Chondrocyte (in vitro differentiated cells): Measurements from ENCODE around the gene SLC4A1AP. TPM values are rescaled to one million over a fixed set of nuclear protein-coding genes. Genes with fewer than 3 reads are reported as not detected.

Source experiments
- DNase-seq: peaks from one replicate; pipeline ENCODE4 v3.0.0; 2021; ENCODE audit warnings: mixed read lengths, low spot score
- H3K27ac Mint-ChIP-seq: one replicate; pipeline ENCODE4 v1.8.0; 2021; ENCODE audit warnings: mild to moderate bottlenecking, moderate library complexity, mixed read lengths; ENCODE audit not compliant: unreplicated experiment
- H3K27me3 Mint-ChIP-seq: 2 replicates; pipeline ENCODE4 v1.8.0; 2021; ENCODE audit warnings: low read depth, mixed read lengths
- H3K36me3 Mint-ChIP-seq: 2 replicates; pipeline ENCODE4 v1.8.0; 2021; ENCODE audit warnings: low read depth, mixed read lengths
- H3K4me1 Mint-ChIP-seq: 2 replicates; pipeline ENCODE4 v1.8.0; 2021; ENCODE audit warnings: low read depth, mild to moderate bottlenecking, mixed read lengths
- H3K4me3 Mint-ChIP-seq: one replicate; pipeline ENCODE4 v1.8.0; 2021; ENCODE audit warnings: mild to moderate bottlenecking, moderate library complexity, mixed read lengths; ENCODE audit not compliant: unreplicated experiment
- H3K9me3 Mint-ChIP-seq: 2 replicates; pipeline ENCODE4 v1.8.0; 2021; ENCODE audit warnings: low read depth, mixed read lengths
- long read RNA-seq: library from polyadenylated mRNA; stranded (forward); transcript quantifications from one replicate; pipeline ENCODE4 v2.0.0, GENCODE V29; 2021
- total RNA-seq: library from RNA; stranded (reverse); gene quantifications from 3 replicates; pipeline ENCODE4 v1.2.1, GENCODE V29; 2021
- TF ChIP-seq, protein P1 (sequence below): fragments of 200-600 bp; sonication (generic); IDR thresholded peaks from 2 replicates; pipeline ENCODE4 v1.5.0; 2021; ENCODE audit warnings: antibody characterized with exemption, mild to moderate bottlenecking, moderate library complexity

Gene SLC4A1AP, protein sequence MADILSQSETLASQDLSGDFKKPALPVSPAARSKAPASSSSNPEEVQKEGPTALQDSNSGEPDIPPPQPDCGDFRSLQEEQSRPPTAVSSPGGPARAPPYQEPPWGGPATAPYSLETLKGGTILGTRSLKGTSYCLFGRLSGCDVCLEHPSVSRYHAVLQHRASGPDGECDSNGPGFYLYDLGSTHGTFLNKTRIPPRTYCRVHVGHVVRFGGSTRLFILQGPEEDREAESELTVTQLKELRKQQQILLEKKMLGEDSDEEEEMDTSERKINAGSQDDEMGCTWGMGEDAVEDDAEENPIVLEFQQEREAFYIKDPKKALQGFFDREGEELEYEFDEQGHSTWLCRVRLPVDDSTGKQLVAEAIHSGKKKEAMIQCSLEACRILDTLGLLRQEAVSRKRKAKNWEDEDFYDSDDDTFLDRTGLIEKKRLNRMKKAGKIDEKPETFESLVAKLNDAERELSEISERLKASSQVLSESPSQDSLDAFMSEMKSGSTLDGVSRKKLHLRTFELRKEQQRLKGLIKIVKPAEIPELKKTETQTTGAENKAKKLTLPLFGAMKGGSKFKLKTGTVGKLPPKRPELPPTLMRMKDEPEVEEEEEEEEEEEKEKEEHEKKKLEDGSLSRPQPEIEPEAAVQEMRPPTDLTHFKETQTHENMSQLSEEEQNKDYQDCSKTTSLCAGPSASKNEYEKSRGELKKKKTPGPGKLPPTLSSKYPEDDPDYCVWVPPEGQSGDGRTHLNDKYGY
- total RNA-seq, result 16.4 to 24.3 TPM (median 18.8 TPM) in 3 replicates
- long read RNA-seq, transcript SLC4A1AP-201 (14 exons, 2,959 nt), result major isoform, 48 of 51 reads
- long read RNA-seq, partial matches to known transcripts, result 0 of 51 reads
- long read RNA-seq, other reads (novel, unspliced or antisense), result 3 of 51 reads

DNA sequence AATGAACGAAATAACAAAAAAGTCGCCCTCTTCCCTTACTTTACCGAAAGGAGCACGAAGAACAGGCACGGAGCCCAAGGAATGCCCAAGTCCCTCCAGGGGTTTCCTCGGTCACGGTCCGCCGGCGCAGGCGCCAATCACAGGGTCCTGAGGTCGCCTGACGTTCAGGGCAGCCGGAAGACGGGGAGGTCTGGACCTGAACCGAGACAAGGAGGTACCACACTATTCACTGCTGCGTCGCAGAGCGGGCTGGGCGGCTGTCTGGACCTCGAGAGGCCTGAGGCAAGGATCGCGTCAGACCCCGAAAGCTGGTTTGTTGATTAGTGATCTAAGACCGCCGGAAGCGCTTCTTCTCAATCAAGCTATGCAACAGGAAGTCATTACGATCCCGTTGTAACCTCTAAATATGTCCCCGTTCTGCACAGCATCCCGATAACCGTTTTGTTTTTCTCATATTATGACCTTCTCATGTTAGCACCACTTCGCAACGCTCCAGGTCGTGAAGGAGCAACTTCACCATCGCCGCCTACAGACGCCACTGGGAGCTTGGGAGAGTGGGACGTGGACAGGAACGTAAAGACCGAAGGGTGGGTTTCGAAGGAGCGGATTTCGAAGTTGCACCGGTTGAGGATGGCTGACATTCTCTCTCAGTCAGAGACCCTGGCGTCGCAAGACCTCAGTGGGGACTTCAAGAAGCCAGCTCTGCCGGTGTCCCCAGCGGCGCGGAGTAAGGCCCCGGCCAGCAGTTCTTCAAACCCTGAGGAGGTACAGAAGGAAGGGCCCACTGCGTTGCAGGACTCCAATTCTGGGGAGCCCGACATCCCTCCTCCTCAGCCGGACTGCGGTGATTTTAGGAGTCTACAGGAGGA, at the start of gene SLC4A1AP, which contains the start of gene SUPT7L:
Gene SLC4A1AP, plus strand, starts transcription at position 605 of the 869 bp plus-strand sequence. Its CDS starts 26 bp downstream, at position 631.
Gene SUPT7L, minus strand, starts transcription at position 330 of the 869 bp plus-strand sequence. CDS start 1,422 bp downstream, outside the sequence.
- Mint-ChIP-seq H3K27me3 (no peaks in the 10 kb centered on the region), H3K4me3 (peak within 1 kb of the TSS; percentile 88), H3K4me1 (peaks cover 44% of the 10 kb centered on the region), H3K9me3 (no peaks in the 10 kb centered on the region), H3K36me3 (peaks cover 20% of the 10 kb centered on the region), H3K27ac (peak within 1 kb of the TSS; percentile 100)
- TF ChIP-seq, protein P1, sequence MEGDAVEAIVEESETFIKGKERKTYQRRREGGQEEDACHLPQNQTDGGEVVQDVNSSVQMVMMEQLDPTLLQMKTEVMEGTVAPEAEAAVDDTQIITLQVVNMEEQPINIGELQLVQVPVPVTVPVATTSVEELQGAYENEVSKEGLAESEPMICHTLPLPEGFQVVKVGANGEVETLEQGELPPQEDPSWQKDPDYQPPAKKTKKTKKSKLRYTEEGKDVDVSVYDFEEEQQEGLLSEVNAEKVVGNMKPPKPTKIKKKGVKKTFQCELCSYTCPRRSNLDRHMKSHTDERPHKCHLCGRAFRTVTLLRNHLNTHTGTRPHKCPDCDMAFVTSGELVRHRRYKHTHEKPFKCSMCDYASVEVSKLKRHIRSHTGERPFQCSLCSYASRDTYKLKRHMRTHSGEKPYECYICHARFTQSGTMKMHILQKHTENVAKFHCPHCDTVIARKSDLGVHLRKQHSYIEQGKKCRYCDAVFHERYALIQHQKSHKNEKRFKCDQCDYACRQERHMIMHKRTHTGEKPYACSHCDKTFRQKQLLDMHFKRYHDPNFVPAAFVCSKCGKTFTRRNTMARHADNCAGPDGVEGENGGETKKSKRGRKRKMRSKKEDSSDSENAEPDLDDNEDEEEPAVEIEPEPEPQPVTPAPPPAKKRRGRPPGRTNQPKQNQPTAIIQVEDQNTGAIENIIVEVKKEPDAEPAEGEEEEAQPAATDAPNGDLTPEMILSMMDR, result no peak
- no peak for DNase-seq

DNA sequence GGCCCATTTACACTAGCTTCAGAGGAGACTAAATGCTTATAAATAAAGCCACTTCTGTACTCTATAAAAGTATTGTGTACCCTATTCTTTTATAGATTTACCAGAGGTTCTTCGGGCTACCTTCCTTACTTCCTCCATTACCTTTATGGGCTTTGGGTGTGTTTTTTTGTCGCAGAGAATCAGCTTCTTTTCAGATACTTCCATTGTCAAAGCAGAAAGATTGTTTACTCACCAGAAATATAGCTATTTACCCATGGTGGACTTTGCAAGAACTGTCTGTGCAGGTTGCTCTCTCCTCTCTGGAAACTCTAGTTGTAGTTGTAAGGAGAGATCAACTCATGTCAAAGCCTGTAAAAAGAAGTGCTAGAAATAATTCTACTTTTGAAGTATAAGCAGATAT, 49.7 kb upstream of the SLC4A1AP start:
- no peak for DNase-seq
- Mint-ChIP-seq H3K36me3 (peaks cover 26% of the 10 kb centered on the region), H3K9me3 (no peaks in the 10 kb centered on the region), H3K4me1 (peaks cover 4% of the 10 kb centered on the region), H3K27me3 (no peaks in the 10 kb centered on the region), H3K27ac (no peak overlapping the region), H3K4me3 (no peak overlapping the region)
- TF ChIP-seq, protein P1, result no peak

DNA sequence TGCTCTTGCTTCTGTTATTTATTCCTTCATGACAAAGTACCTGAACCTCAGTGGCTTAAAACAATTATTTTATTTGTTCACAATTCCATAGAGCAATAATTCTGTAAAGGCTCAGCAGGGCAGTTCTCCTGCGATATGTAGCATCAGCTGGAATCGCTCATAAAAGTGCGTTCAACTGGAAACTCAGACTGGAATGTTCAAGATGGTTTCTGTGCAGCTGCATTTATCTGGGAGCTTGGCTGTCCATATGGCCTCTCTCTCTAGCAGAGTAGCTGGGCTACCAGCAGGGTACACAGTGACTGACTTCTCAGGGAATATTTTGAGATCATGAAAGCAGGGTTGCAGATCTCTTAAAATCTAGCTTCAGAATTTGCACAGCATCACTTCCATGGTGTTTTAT, 48.4 kb upstream of the SLC4A1AP start:
- TF ChIP-seq, protein P1, result no peak
- H3K36me3 Mint-ChIP-seq, result peaks cover 31% of the 10 kb centered on the region
- H3K4me1 Mint-ChIP-seq, result peaks cover 4% of the 10 kb centered on the region
- no peak overlapping the region for H3K27ac Mint-ChIP-seq
- no peaks in the 10 kb centered on the region for H3K9me3 Mint-ChIP-seq
- no peaks in the 10 kb centered on the region for H3K27me3 Mint-ChIP-seq
- no peak for DNase-seq
- H3K4me3 Mint-ChIP-seq, result no peak overlapping the region

DNA sequence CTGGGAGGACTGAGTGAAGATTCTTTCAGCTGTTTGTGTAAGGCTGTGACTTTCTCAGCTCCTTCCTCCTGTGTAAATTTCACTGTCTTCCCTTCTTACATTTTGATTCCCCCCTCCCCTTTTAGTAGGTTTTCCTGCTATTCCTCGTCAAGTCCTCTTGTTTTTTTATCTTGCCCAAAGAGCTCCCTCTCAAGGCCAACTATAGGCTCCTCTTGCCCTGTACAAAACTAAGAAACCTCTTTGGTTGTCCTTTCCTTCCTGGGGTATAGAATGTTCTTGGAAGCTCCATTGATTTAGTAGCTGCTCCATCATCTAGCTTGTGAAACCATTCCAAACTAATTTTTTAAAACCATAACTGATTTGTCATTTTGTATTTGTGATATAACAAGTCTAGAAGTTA, 42.2 kb upstream of the SLC4A1AP start:
- Mint-ChIP-seq H3K36me3 (peaks cover 38% of the 10 kb centered on the region), H3K27me3 (no peaks in the 10 kb centered on the region), H3K27ac (peak overlapping the region; percentile 32), H3K4me3 (no peak overlapping the region), H3K4me1 (peaks cover 23% of the 10 kb centered on the region), H3K9me3 (no peaks in the 10 kb centered on the region)
- no peak for DNase-seq
- TF ChIP-seq, protein P1, result no peak
